Measurements from ENCODE around the gene GIT2.

Gene GIT2

DNA sequence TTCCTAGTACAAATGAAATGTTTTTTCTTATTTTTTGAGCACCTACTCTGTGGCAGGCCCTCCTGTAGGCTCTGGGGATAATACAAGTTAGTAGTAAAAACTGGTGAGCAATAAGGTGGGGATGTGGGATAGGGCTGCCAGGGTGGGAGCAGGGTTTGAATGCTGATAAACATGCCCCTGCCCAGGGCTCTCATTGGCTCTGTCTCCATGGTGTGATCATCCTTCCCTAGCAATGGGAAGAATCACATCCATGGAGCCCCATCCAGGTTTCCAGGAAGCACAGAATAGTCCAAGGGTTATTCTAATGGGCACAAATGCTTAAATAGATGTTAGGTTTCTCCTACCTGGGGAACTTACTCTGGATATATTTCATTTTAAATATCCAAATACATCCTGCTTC, 45.5 kb downstream of the GIT2 start:
- Histone ChIP-seq H3K27me3 (ENCODE audit: insufficient read depth, low read depth) (no peaks in the 10 kb centered on the region), H4K20me1 (ENCODE audit: insufficient read depth) (no peaks in the 10 kb centered on the region), H3K36me3 (ENCODE audit: insufficient read depth) (no peaks in the 10 kb centered on the region), H3K9ac (no peak overlapping the region), H3K4me3 (IDR thresholded peaks at IDR 0.05; ENCODE audit: insufficient read depth, low read depth, low read length) (no peak overlapping the region), H2AFZ (ENCODE audit: low read depth) (no peak overlapping the region), H3K79me2 (ENCODE audit: insufficient read depth, low read depth) (no peaks in the 10 kb centered on the region), H3K4me2 (no peak overlapping the region), H3K4me1 (ENCODE audit: low read depth, poor library complexity, severe bottlenecking) (no peaks in the 10 kb centered on the region), H3K27ac (no peak overlapping the region)
- TF ChIP-seq, protein P1, sequence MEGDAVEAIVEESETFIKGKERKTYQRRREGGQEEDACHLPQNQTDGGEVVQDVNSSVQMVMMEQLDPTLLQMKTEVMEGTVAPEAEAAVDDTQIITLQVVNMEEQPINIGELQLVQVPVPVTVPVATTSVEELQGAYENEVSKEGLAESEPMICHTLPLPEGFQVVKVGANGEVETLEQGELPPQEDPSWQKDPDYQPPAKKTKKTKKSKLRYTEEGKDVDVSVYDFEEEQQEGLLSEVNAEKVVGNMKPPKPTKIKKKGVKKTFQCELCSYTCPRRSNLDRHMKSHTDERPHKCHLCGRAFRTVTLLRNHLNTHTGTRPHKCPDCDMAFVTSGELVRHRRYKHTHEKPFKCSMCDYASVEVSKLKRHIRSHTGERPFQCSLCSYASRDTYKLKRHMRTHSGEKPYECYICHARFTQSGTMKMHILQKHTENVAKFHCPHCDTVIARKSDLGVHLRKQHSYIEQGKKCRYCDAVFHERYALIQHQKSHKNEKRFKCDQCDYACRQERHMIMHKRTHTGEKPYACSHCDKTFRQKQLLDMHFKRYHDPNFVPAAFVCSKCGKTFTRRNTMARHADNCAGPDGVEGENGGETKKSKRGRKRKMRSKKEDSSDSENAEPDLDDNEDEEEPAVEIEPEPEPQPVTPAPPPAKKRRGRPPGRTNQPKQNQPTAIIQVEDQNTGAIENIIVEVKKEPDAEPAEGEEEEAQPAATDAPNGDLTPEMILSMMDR (conservative IDR thresholded peaks at IDR 0.05; ENCODE audit: low read depth, low read length): no peak

DNA sequence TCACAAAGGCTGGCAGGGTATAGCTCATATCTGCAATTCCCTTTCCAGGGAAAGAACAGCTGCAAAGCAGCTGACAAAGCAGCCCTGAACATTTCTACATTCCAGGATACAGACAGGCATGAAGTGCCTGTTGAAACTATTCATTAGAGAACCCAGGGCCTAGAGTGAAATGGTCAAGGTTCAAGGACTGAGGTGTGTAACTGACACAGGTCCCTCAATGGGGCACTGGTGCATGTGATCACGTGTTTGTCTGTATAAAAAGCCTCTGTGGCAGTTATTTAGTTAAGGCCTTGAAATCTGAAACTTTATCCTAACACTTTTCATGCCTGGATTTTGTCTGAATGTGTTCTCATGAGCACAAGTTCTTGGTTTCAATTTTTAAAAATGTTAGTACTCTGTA, 47.1 kb downstream of the GIT2 start:
- no peaks in the 10 kb centered on the region for H3K27me3 ChIP-seq (ENCODE audit: insufficient read depth, low read depth)
- TF ChIP-seq, protein P1 (conservative IDR thresholded peaks at IDR 0.05; ENCODE audit: low read depth, low read length): no peak
- H3K4me3 ChIP-seq (IDR thresholded peaks at IDR 0.05; ENCODE audit: insufficient read depth, low read depth, low read length): no peak overlapping the region
- H3K9ac ChIP-seq: no peak overlapping the region
- H3K36me3 ChIP-seq (ENCODE audit: insufficient read depth): no peaks in the 10 kb centered on the region
- H4K20me1 ChIP-seq (ENCODE audit: insufficient read depth): no peaks in the 10 kb centered on the region
- no peak overlapping the region for H3K4me2 ChIP-seq
- H3K79me2 ChIP-seq (ENCODE audit: insufficient read depth, low read depth): no peaks in the 10 kb centered on the region
- H2AFZ ChIP-seq (ENCODE audit: low read depth): no peak overlapping the region
- H3K27ac ChIP-seq: no peak overlapping the region
- no peaks in the 10 kb centered on the region for H3K4me1 ChIP-seq (ENCODE audit: low read depth, poor library complexity, severe bottlenecking)

DNA sequence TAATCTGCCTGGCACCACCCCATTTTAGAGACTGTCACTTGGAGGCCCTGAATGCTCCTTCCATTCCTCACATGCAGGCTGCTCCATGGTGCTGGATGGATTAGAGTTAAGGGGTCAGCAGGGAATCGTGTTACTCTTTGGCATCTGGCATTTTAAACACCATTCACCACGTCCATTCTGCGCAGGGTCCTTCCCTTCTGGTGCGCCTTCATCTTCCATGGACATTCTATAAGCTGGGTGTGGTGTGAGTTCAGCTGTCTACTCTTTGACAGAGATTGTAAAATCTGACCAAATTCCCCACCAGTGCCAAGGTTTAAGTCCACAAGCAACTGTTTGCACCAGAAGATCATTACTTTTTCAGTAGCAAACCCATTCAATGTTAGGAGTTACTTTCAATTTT, 47.8 kb downstream of the GIT2 start:
- Histone ChIP-seq H3K4me2 (no peak overlapping the region), H3K36me3 (ENCODE audit: insufficient read depth) (no peaks in the 10 kb centered on the region), H3K4me3 (IDR thresholded peaks at IDR 0.05; ENCODE audit: insufficient read depth, low read depth, low read length) (no peak overlapping the region), H3K27me3 (ENCODE audit: insufficient read depth, low read depth) (no peaks in the 10 kb centered on the region), H3K27ac (no peak overlapping the region), H3K4me1 (ENCODE audit: low read depth, poor library complexity, severe bottlenecking) (no peaks in the 10 kb centered on the region), H3K79me2 (ENCODE audit: insufficient read depth, low read depth) (no peaks in the 10 kb centered on the region), H4K20me1 (ENCODE audit: insufficient read depth) (no peaks in the 10 kb centered on the region), H2AFZ (ENCODE audit: low read depth) (no peak overlapping the region), H3K9ac (no peak overlapping the region)
- TF ChIP-seq, protein P1 (conservative IDR thresholded peaks at IDR 0.05; ENCODE audit: low read depth, low read length): no peak

DNA sequence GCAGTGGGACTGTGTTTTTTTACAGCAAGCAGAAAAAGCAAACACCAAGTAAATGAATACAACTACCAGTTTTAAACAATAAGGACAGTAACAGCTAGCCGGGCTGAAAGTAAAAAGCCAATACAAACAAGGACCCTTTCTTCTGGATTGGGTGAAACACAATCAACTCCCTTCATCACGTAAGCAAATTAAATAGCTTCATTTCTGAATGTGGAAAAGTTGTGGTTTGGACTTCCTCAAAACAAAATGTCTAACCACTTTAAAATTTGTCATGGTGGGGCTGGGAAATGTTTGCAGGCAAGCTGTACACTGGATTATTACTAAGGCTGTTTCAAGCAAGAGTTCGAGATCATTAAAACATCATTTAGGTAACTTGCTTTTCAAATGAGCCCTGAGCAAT, 48.6 kb downstream of the GIT2 start:
- Histone ChIP-seq H3K4me3 (IDR thresholded peaks at IDR 0.05; ENCODE audit: insufficient read depth, low read depth, low read length) (no peak overlapping the region), H3K9ac (no peak overlapping the region), H4K20me1 (ENCODE audit: insufficient read depth) (no peaks in the 10 kb centered on the region), H3K27me3 (ENCODE audit: insufficient read depth, low read depth) (no peaks in the 10 kb centered on the region), H3K4me1 (ENCODE audit: low read depth, poor library complexity, severe bottlenecking) (no peaks in the 10 kb centered on the region), H3K4me2 (no peak overlapping the region), H3K79me2 (ENCODE audit: insufficient read depth, low read depth) (no peaks in the 10 kb centered on the region), H3K36me3 (ENCODE audit: insufficient read depth) (no peaks in the 10 kb centered on the region), H2AFZ (ENCODE audit: low read depth) (no peak overlapping the region), H3K27ac (no peak overlapping the region)
- TF ChIP-seq, protein P1 (conservative IDR thresholded peaks at IDR 0.05; ENCODE audit: low read depth, low read length): no peak

DNA sequence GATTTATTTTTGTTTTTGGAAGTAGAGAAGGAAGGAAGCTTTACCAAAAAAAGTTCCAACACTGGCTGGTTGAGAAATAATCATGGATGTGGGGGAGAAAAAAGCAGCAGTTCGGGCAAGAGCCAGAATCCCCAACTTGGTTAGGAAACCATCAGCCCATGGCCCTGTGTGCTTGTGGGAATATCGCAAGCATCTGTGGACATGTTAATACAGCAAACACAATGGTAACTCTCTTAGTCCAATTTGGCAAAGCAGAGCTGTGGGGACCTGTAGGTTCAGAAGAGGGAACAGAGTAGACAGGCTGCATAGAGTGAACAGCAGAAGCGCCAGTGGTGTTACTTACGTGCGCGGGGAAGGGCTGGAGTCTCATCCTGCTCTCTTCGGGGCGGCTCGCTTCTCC, 49.3 kb downstream of the GIT2 start:
- H2AFZ ChIP-seq (ENCODE audit: low read depth): no peak overlapping the region
- H3K79me2 ChIP-seq (ENCODE audit: insufficient read depth, low read depth): no peaks in the 10 kb centered on the region
- H3K4me1 ChIP-seq (ENCODE audit: low read depth, poor library complexity, severe bottlenecking): no peaks in the 10 kb centered on the region
- H3K27ac ChIP-seq: no peak overlapping the region
- H3K4me2 ChIP-seq: no peak overlapping the region
- H3K27me3 ChIP-seq (ENCODE audit: insufficient read depth, low read depth): no peaks in the 10 kb centered on the region
- H3K36me3 ChIP-seq (ENCODE audit: insufficient read depth): no peaks in the 10 kb centered on the region
- no peak overlapping the region for H3K9ac ChIP-seq
- H4K20me1 ChIP-seq (ENCODE audit: insufficient read depth): no peaks in the 10 kb centered on the region
- no peak overlapping the region for H3K4me3 ChIP-seq (IDR thresholded peaks at IDR 0.05; ENCODE audit: insufficient read depth, low read depth, low read length)
- TF ChIP-seq, protein P1 (conservative IDR thresholded peaks at IDR 0.05; ENCODE audit: low read depth, low read length): no peak
